Fibroblast of the conjunctiva (primary cell): ENCODE results near the gene GALNT2.

ENCODE experiments used
- DNase-seq: peaks from one replicate; pipeline ENCODE4 v3.0.0-alpha.2; 2010; ENCODE audit warnings: low read depth

The GALNT2 gene

DNA sequence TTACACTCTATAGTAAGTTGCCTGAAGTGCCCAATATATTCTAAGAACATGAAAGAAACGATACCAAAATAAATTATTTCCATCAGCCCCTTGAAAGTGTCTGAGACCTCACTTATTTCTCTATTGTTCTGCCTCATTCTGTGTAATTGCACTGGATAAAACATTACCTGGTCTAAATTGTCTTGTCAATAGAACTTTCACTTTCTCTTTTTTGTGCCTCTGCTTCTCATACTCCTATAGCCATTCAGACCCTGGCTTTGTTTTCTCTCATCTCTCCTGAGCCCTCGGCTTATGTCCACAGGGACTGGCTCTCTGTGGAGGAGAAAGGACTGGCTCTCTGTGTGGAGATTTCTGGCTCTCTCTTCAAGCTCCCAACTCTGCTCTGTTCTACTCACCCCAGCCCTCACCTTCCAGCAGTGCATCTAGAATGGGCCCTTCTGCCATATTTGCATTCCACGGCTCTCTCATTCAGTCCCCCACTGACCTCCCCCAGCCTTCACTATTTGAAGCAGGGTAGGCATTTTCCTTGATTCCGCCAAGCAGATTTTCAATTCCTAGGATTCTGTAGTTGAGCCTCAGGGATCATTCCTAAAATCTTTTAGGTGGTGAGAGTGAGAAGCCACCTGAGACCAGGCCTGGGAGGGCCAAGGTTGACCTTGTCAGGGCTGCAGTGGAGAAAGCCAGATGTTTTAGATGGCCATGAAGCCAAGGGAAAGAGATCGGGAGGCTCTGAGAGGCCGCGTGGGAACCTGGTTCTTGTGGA, 15.9 kb upstream of the GALNT2 start:
- no peak for DNase-seq

DNA sequence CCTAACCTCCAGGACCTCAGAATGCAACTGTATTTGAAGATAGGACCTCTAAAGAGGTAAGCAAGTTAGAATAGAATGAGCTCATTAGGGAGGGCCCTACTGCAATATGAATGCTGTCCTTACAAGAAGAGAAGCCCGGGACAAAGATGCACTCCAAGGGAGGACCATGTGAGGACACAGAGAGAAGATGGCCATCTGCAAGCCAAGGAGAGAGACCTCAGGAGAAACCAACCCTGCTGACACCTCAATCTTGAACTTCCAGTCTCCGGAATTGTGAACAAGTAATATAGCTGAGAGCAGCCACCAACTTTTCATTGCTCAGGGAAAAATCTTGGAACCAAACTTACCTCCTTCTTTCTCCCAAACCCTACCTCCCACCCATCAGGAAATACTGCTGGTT, 15.0 kb upstream of the GALNT2 start:
- DNase-seq: no peak

DNA sequence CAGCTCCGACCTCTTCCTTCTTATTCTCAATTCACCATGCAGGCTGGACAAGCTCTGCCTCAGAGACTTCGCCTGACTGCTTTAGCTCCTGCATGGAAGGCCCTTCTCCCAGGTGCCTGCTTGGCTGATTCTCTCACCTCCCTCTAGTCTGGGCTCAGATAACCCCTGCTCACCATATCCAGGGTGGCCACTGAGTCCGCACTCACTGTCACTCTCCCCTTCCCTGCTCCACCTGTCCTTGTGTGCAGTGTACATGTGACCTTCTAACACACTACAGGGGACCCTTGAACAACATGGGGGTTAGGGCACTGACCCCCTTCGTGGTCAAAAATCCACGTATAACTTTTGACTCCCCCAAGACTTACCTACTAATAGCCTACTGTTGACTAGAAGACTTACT, 14.4 kb upstream of the GALNT2 start:
- DNase-seq: no peak

- no peak for DNase-seq
Measured at GRCh38 chr1:230054092-230054749, 12.8 kb upstream of the GALNT2 start.

DNA sequence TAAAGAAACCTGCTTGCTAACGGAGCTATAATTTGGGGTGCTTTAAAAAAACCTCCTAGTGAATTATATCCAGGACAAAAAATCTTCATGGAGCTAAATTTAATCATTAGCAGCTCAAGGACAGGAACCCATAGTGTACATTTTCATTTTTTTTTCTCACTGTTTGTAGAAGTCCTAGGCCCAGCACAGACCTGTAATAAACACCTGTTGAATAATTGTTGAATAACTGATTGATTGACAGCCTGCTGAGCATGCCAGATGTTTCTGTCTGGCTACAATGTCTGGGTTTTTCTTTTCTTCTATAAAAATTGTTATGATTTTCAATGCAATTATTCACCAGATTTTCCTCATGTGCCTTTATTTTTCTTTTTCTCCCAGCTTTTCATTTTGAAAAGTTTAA, 10.9 kb upstream of the GALNT2 start:
- DNase-seq: no peak

DNA sequence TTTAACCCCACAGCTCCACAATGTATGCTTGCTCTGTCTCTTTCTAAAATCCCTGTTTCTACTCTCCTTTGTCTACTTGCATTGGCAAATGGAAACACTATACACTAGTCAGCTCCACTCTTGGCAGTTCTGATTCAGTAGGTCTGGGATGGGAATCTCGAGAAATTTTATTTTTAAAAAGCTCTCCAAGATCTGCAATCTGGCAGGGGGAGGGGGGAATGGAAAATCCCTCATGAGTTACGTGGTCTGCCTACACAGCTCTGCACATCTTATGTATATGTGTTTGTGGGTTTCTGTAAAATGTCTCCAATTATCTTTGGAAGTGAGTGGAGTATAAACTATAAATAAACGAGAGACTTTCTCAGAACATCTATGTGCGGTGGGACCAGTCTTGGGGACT, 9.9 kb upstream of the GALNT2 start:
- DNase-seq: no peak

DNA sequence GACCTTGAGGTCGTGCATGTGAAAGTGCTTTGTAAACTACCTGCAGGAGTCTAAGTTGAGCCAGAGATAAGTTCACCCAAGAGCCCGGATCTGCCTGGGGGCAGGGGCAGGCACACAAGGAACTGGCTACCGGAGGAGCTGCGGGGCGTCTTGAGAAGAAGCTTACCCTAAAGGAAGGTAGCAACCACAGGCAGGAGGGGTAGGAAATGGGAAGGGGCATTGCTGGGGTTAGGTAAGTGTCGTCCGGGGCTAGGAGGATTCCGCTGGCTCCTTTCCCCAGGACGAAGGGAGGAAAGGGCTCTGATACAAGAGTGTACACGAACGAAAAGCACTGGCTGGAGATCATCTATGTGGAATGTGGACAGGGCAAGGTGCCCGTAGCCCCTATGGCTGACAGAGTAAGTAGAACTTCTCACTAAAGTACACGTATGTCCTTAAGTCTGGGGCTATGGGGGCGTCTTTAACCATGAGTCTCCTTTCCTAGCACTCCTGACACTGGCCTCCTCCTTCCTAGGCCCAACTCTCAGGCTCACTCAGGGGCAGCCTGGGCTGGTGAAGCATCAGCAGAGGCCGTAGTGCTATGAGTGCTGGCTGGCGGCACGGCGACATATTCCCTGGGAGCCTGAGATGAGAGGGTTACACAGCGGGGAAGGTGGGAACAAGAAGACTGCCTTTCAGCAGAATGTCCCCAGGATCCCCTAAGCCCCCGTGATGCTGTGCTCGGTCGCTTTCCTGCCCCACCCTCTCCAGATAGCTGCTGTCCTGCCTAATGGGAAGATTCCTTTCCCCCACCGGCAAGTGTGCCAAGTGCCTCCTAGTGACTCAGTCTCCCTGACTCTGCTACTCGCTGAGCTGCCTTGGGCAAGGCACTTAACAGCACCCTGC, 9.1 kb upstream of the GALNT2 start:
- DNase-seq: no peak

DNA sequence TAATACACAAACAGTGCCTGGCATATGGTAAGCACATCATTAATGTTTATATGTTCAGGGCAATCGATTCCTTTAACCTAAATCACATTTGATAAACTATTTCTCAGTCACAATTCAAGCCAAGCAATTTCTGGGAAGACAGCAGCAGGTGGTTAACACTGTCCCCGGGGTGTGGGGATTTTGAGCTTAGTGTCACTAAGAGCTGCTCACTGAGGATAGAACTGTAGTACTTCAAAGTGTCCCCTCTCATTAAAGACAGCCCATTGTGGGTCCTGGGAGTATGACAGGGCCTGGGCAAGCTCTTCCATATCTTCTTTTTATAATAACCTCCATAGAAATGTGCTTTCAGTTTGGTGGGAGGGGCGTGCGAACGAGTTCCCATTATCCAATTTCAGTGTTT, 8.4 kb upstream of the GALNT2 start:
- DNase-seq: no peak

GRCh38 chr1:230061801-230062200, 5.2 kb upstream of the GALNT2 start:
- no peak for DNase-seq

DNA sequence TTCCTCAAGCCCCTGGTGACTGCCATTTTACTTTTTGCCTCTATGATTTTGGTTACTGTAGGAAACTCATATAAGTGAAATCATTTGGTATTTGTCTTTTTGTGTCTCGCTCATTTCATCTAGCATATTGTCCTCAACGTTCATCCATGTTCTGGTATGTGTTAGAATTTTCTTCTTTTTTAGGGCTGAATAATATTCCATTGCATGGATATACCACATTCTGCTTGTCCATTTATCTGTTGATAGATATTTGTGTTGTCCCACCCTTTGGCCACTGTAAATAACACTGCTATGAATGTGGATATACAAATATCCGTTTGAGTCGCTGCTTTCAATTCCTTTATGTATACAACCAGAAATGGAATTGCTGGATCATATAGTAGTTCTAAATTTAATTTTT, 4.5 kb upstream of the GALNT2 start:
- no peak for DNase-seq

- DNase-seq: no peak
Measured at GRCh38 chr1:230064283-230064682, 2.8 kb upstream of the GALNT2 start.

DNA sequence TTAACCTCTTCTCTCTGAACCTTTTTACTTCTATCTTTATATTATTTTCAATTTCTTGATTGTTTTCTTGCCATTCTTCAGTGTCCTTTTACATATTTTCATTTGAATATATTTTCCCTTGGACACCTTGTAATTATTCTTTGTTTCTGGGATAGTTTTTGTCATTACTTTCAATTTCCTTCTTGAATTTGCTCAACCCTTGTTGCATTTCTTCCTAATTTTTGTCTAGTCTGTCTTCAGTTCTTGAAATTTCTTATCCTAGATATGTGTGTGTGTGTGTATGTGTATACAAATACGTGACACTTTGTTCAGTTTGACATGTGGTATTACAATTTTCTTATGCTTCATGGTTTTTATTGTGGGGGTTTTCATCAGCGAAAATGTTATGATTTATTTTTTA, 1.9 kb upstream of the GALNT2 start:
- DNase-seq: no peak

DNA sequence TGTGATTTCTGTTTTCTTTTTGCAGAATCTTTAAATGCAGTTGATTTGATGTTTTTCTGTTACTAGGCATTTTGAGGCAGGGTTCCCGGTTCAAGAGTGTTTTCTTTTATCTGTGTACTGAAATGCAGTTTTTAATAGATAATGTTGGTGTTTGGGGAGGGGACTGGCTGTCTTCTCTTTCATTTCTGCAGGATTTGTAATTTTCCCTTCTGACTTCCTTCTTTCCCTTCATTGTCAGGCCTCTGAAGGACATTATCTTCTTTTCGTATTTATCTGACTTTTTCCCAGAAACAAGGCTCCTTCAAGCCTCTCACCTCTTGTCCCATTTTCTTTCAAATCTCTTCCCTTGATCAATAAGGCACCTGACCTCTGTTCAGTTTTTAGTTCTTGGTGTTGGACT, 1.5 kb upstream of the GALNT2 start:
- DNase-seq: no peak

DNA sequence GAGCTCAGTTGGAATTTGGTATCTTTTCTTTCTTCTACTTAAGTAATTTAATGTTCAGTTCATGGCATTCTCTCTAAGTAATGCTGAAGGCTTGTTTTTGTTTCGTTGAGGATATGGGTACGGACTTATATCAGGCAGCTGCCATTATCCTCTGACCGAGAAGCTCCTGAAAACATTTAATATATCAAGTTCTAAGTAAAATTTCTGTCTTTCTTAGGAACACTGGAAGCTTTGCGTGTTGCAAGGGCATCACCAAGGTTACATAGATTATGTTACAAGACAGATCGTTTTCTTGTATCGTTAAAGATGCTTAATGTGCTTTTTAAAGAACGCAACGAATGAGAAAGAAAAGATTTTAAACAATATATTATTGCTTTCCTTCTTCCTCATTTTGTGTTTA, 1.0 kb upstream of the GALNT2 start:
- DNase-seq: no peak

DNA sequence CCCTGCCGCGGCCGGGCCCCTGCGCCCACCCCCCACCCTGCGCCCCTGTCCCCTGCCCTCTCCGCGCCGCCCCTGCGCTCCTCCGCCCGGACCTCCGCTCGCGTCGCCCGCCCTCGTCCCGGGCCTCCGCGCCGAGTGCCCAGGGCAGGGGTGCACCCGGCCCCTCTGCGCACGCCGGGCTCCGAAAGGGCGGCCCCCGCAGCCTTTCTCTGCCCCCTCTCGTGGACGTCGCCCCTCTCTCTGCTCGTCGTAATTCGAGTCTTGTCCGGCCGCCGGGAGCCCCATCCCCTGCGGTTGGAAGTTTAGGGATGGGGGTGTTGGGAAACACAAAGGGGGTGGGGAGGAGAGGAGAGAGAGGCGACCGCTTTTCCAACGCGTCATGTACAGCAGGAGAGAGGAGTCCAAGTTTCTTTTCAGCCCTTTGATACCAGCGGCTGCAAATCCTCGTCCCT, 407 bp downstream of the GALNT2 start:
- DNase-seq: no peak

GRCh38 chr1:230067871-230068620, 1.0 kb downstream of the GALNT2 start:
- no peak for DNase-seq

DNA sequence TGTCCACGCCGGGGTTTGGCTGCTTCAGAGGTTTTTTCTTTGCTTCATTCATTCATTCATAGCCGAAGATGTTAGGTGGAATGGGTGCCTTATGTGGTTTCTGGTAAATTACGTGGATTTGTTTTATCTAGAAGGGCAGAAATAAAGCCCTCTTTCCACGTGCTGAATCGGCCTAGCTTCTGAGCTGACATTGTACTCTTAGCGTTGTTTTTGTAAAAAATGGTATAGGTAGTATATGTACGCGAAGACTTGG, 1.5 kb downstream of the GALNT2 start:
- no peak for DNase-seq

DNA sequence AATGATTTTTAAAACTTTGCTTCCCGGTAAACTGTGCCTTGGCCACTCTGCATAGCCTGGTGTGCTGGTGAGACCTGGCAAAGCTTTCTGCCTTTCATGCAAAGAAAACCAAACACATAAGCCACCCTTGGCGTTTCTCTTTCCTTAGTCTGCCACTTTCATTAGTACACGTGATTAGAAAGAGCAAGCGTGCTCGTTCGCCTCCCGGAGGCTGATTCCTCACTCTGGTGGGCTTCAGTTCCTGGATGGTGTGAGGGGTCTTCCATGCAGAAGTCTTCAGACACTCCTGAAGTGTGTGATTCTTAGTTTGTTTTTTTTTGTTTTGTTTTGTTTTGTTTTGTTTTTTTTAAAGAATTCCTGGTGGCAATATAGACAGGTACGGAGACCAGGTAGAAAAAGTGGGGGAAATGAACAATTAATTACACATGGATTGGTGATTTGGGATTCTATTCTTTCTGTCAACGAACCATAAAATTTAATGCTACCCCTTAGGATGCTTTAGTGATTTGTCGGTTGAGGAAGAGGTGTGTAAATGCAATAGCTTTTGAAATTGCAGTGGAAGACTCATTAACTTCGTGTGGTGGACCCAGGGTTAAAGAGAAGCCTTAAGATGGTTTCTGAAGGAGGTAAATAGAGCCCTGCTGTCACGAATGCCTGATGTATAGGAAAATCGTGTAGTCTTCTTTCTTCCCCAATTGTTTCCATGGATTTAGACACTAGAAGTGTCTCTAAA, 2.1 kb downstream of the GALNT2 start:
- no peak for DNase-seq

DNA sequence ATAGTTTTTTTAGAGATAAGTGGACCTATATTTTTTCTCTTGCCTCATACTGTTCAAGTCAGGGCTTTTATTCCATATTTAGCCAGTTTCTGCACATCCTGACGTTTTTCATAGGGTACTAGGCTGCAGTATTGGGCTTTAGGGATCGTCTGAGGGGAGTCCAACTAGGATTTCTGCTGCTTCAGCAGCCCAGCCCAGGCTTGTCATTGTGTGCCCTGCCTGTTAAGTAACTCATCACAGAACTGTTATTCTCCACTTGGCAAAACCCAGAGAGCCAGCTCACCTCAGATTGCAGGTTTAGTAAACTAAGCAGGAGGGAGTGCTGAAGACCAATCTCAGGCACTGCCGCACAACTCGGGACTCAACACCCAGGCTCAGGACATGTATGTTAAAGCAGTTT, 2.8 kb downstream of the GALNT2 start:
- DNase-seq: no peak

DNA sequence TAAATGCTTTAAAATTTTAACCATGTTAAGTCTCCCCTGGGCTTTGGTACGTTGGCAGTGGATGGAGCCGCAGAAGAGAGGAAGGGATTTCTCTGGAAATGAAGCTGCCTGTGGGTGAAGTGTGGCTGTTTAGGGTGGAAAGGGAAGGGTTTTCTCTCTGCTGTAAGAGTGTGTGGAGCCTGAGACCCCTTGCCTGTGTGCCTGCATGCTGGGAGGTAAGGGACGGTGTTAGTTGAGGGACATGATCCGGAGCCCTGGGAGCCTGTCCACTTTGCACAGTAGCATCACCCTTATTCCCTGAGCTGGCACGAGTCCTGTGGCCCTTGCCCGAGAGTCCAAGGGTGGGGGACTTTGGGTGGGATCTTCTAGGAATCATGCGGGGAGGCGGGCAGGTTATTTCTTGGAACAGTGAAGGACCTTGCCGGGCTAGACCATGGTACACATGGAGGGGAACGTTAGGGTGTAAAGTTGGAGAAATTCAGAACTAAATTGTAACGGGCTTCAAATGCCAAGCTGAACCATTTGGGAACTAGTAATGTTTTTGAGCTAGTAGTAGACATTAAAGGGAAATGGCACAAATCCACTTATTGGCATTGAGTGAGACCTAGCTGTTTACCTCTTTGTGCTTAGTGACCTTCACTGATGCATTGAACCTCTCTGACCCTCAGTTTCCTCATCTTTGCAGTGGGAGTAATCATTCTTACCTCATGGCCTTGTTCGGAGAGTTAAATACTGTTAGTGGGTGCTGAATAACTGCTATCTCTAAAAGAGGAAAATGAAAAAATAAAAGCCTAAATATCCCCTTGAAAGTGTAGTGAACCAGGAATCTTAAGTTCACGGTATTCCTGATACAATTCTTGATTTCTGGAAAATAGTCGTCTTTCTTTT, 3.5 kb downstream of the GALNT2 start:
- no peak for DNase-seq

- no peak for DNase-seq
Measured at GRCh38 chr1:230071316-230071715, 4.3 kb downstream of the GALNT2 start.
